Measurements from ENCODE around the gene RPS6KA2. TPM values are rescaled to one million over a fixed set of nuclear protein-coding genes. Genes with fewer than 3 reads are reported as not detected.
A peak's percentile ranks its signal among the peaks of the same experiment; 100 is the strongest.

RPS6KA2 gene
- total RNA-seq, 1 experiment from 2014 or later: 12.3 TPM

- Mint-ChIP-seq H3K36me3 (ENCODE audit: insufficient read depth in 1 of 3, low read depth in 3 of 3) (no peaks in the 10 kb centered on the region; a peak in 1 of 7 replicates), H3K4me3 (no peak overlapping the region), H3K27me3 (ENCODE audit: low read depth) (peaks cover 7% of the 10 kb centered on the region), H3K9me3 (peaks cover 0 to 3% of the 10 kb centered on the region in 2 experiments; a peak in 2 of 5 replicates), H3K27ac (peak overlapping the region in 2 of 3 experiments; percentile 32 to 82; a peak in 4 of 7 replicates), H3K4me1 (peaks cover 15 to 20% of the 10 kb centered on the region in 2 experiments)
- Histone ChIP-seq H3T11ph (ENCODE audit: low read length) (no peak overlapping the region), H2BK15ac (ENCODE audit: low read depth, low read length) (no peak overlapping the region), H3K27ac (ENCODE audit: insufficient read length, low read depth, low read length) (no peak overlapping the region), H4K20me1 (ENCODE audit: control insufficient read depth, insufficient read depth, insufficient read length) (no peaks in the 10 kb centered on the region), H2AK5ac (ENCODE audit: insufficient read length, low read length) (no peak overlapping the region), H2BK120ac (ENCODE audit: low read depth, low read length, poor library complexity, severe bottlenecking) (no peak overlapping the region), H3K14ac (ENCODE audit: insufficient read depth, low read length) (no peak overlapping the region), H3K9me3 (ENCODE audit: control insufficient read depth, low read depth, low read length) (no peaks in the 10 kb centered on the region), H3K79me2 (ENCODE audit: insufficient read depth, low read length) (no peaks in the 10 kb centered on the region), H2BK5ac (ENCODE audit: insufficient read length, low read length) (no peak overlapping the region), H3K79me1 (ENCODE audit: insufficient read depth, low read depth, low read length, poor library complexity, severe bottlenecking) (no peaks in the 10 kb centered on the region), H3K23me2 (ENCODE audit: insufficient read length, low read depth, low read length, poor library complexity, severe bottlenecking) (no peaks in the 10 kb centered on the region), H4K5ac (ENCODE audit: insufficient read length, low read depth, low read length) (no peak overlapping the region), H3K9ac (ENCODE audit: extremely low read depth, insufficient read length, low read length) (no peak overlapping the region), H4K8ac (replicated peaks; ENCODE audit: insufficient read length, low read depth, low read length) (no peak overlapping the region), H3K23ac (ENCODE audit: insufficient read length, low read depth, low read length) (no peak overlapping the region), H3K4ac (ENCODE audit: low read depth, low read length) (no peak overlapping the region), H3K4me1 (ENCODE audit: insufficient read depth, low read length) (no peaks in the 10 kb centered on the region; the same call in 1 of the 2 replicates), H3K27me3 (ENCODE audit: insufficient read depth, low read length) (no peaks in the 10 kb centered on the region), H2BK20ac (ENCODE audit: low read depth, low read length, poor library complexity, severe bottlenecking) (no peak overlapping the region), H2AFZ (ENCODE audit: low read length) (no peak overlapping the region), H3K56ac (ENCODE audit: insufficient read length, low read depth, low read length) (no peak overlapping the region), H4K91ac (ENCODE audit: insufficient read length, low read depth, low read length) (no peak overlapping the region), H2BK12ac (ENCODE audit: insufficient read length, low read depth, low read length) (no peak overlapping the region), H3K18ac (ENCODE audit: insufficient read length, low read depth, low read length) (no peak overlapping the region), H3K4me2 (ENCODE audit: insufficient read depth, insufficient read length, low read length) (no peak overlapping the region)
- no CpG with 5 or more reads among the region's 13 CpGs for WGBS (ENCODE audit: extremely low coverage, insufficient read length, low lambda C conversion rate)
- no peak for DNase-seq
- TF ChIP-seq CTCF (conservative IDR thresholded peaks at IDR 0.05): no peak
Measured at GRCh38 chr6:166671434-166672081, 44.5 kb upstream of the RPS6KA2 start.
